H1 (cell line): ENCODE data around the gene C16orf87. TPM values are rescaled to one million over a fixed set of nuclear protein-coding genes. Genes with fewer than 3 reads are reported as not detected.

Source experiments
- CBX8 ChIP-seq: fragments of 300-800, 300-1000 bp; sonication (generic); IDR thresholded peaks from 2 replicates; pipeline ENCODE4 v1.7.1; 2016; ENCODE audit warnings: low read depth, low read length, borderline replicate concordance
- CHD1 ChIP-seq: IDR thresholded peaks from 2 replicates; pipeline ENCODE4 v1.6.1; 2012; ENCODE audit warnings: low read depth, low read length, improper control_type of control experiment
- CTBP2 ChIP-seq: IDR thresholded peaks from 2 replicates; pipeline ENCODE4 v1.7.0; 2011; ENCODE audit warnings: borderline replicate concordance, mild to moderate bottlenecking, moderate library complexity, mixed read lengths, low read length; ENCODE audit not compliant: insufficient read depth, insufficient read length
- GTF2F1 ChIP-seq: IDR thresholded peaks from 2 replicates; pipeline ENCODE4 v1.6.1; 2012; ENCODE audit warnings: low read depth, low read length, improper control_type of control experiment, borderline replicate concordance
- HDAC6 ChIP-seq: IDR thresholded peaks from one replicate; pipeline ENCODE4 v1.7.1; 2012; ENCODE audit warnings: low read depth, mild to moderate bottlenecking, inconsistent platforms, low read length, moderate library complexity
- NRF1 ChIP-seq: IDR thresholded peaks from 2 replicates; pipeline ENCODE4 v1.6.1; 2011; ENCODE audit warnings: mild to moderate bottlenecking, low read depth, low read length, improper control_type of control experiment
- POLR2A ChIP-seq, 2 experiments: IDR thresholded peaks; 1 replicate in 1 of 2; 2 replicates in 1 of 2; pipeline ENCODE4 v1.6.1; 2011; ENCODE audit warnings: low read depth in 2 of 2, low read length in 2 of 2, mild to moderate bottlenecking in 2 of 2; ENCODE audit errors: control extremely low read depth in 1 of 2
- SUZ12 ChIP-seq: fragments of 200-600 bp; sonication (generic); IDR thresholded peaks from 2 replicates; pipeline ENCODE4 v1.6.1; 2012; ENCODE audit warnings: mild to moderate bottlenecking, inconsistent platforms, low read length, moderate library complexity, mixed read lengths
- TBP ChIP-seq: IDR thresholded peaks from 2 replicates; pipeline ENCODE4 v1.6.1; 2011; ENCODE audit warnings: low read depth, low read length, improper control_type of control experiment
- TCF12 ChIP-seq: IDR thresholded peaks from 2 replicates; pipeline ENCODE4 v1.6.1; 2011; ENCODE audit warnings: low read depth, mild to moderate bottlenecking, low read length
- polyA plus RNA-seq, 7 experiments: library from polyadenylated mRNA; depleted of rRNA in 3 of 7; stranded (reverse) in 5 of 7; unstranded in 2 of 7; fragments of >200 nt in 5 of 7; fragments of 200-250 nt in 2 of 7; gene quantifications; 1 replicate in 5 of 7; 2 replicates in 1 of 7; 4 replicates in 1 of 7; pipeline versions ENCODE4 v1.2.1 to v1.2.3, GENCODE V29; 2011 to 2013; ENCODE audit warnings: missing spikeins in 2 of 7, mixed read lengths in 2 of 7
- total RNA-seq: library from RNA; stranded (reverse); fragmentation: NEBNext Ultra II Directional; extraction: Animal tissue kit (Norgen Biotek cat#: 25700); gene quantifications from 2 replicates; pipeline ENCODE4 v1.2.1, GENCODE V29; 2021
- TF ChIP-seq, protein P1 (sequence below): fragments of 300-600 bp; sonication (generic); IDR thresholded peaks from 2 replicates; pipeline ENCODE4 v1.7.1; 2012; ENCODE audit warnings: low read length, moderate library complexity, mild to moderate bottlenecking, inconsistent platforms; ENCODE audit not compliant: insufficient replicate concordance

Gene C16orf87
- total and polyA plus RNA-seq, 2 of the 8 experiments (the other 6 are each of a cell fraction or from before 2014, with no cell fraction given): 4.8 to 21.8 TPM

DNA sequence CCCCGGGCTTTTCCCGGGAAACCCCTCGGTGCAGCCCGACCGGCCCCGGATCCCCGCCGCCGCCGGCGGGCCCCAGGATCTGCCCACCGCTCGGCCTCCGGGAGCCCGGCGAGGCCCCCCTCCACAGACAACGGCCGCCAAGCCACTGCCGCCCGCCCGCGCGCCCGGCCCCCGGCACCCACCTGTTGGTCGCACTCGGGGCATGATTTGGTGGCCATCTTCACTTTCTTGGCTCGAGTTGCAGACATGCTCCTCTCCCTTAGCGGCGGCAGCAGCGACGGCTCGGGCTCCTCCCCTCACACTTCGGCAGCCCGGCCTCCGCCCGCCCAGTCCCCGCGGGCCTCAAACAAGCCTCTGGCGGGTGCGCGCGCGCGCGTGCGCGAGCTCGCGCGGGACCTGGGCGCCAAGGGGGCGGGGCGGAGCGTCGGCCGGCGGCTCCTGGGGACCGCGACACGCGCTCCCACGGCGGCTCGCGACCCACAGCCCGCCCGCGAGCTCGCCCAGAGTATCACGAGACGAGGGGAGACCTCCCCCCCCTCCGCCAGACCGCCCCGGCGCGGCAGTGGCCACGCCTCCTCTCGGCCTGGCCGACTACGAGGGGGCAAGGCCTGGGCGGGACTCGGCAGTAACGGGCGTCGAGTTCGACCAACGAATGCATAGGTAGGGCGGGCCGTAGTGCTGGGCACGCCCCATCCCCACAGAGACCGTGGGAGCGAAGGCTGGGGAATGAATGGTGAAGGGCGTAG, at the start of gene C16orf87 (continued):
- TF ChIP-seq, protein P1, sequence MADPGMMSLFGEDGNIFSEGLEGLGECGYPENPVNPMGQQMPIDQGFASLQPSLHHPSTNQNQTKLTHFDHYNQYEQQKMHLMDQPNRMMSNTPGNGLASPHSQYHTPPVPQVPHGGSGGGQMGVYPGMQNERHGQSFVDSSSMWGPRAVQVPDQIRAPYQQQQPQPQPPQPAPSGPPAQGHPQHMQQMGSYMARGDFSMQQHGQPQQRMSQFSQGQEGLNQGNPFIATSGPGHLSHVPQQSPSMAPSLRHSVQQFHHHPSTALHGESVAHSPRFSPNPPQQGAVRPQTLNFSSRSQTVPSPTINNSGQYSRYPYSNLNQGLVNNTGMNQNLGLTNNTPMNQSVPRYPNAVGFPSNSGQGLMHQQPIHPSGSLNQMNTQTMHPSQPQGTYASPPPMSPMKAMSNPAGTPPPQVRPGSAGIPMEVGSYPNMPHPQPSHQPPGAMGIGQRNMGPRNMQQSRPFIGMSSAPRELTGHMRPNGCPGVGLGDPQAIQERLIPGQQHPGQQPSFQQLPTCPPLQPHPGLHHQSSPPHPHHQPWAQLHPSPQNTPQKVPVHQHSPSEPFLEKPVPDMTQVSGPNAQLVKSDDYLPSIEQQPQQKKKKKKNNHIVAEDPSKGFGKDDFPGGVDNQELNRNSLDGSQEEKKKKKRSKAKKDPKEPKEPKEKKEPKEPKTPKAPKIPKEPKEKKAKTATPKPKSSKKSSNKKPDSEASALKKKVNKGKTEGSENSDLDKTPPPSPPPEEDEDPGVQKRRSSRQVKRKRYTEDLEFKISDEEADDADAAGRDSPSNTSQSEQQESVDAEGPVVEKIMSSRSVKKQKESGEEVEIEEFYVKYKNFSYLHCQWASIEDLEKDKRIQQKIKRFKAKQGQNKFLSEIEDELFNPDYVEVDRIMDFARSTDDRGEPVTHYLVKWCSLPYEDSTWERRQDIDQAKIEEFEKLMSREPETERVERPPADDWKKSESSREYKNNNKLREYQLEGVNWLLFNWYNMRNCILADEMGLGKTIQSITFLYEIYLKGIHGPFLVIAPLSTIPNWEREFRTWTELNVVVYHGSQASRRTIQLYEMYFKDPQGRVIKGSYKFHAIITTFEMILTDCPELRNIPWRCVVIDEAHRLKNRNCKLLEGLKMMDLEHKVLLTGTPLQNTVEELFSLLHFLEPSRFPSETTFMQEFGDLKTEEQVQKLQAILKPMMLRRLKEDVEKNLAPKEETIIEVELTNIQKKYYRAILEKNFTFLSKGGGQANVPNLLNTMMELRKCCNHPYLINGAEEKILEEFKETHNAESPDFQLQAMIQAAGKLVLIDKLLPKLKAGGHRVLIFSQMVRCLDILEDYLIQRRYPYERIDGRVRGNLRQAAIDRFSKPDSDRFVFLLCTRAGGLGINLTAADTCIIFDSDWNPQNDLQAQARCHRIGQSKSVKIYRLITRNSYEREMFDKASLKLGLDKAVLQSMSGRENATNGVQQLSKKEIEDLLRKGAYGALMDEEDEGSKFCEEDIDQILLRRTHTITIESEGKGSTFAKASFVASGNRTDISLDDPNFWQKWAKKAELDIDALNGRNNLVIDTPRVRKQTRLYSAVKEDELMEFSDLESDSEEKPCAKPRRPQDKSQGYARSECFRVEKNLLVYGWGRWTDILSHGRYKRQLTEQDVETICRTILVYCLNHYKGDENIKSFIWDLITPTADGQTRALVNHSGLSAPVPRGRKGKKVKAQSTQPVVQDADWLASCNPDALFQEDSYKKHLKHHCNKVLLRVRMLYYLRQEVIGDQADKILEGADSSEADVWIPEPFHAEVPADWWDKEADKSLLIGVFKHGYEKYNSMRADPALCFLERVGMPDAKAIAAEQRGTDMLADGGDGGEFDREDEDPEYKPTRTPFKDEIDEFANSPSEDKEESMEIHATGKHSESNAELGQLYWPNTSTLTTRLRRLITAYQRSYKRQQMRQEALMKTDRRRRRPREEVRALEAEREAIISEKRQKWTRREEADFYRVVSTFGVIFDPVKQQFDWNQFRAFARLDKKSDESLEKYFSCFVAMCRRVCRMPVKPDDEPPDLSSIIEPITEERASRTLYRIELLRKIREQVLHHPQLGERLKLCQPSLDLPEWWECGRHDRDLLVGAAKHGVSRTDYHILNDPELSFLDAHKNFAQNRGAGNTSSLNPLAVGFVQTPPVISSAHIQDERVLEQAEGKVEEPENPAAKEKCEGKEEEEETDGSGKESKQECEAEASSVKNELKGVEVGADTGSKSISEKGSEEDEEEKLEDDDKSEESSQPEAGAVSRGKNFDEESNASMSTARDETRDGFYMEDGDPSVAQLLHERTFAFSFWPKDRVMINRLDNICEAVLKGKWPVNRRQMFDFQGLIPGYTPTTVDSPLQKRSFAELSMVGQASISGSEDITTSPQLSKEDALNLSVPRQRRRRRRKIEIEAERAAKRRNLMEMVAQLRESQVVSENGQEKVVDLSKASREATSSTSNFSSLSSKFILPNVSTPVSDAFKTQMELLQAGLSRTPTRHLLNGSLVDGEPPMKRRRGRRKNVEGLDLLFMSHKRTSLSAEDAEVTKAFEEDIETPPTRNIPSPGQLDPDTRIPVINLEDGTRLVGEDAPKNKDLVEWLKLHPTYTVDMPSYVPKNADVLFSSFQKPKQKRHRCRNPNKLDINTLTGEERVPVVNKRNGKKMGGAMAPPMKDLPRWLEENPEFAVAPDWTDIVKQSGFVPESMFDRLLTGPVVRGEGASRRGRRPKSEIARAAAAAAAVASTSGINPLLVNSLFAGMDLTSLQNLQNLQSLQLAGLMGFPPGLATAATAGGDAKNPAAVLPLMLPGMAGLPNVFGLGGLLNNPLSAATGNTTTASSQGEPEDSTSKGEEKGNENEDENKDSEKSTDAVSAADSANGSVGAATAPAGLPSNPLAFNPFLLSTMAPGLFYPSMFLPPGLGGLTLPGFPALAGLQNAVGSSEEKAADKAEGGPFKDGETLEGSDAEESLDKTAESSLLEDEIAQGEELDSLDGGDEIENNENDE: no peak
- TF ChIP-seq SUZ12 (no peak), TCF12 (no peak), CHD1 (no peak), NRF1 (peak; percentile 28; the same call in 1 of the 2 replicates), TBP (peak; percentile 49; the same call in 1 of the 2 replicates), CTBP2 (no peak), CBX8 (no peak), POLR2A (IDR thresholded peaks at IDR 0.05; ENCODE audit: control extremely low read depth in 1 of 2, low read depth in 2 of 2, low read length in 2 of 2) (peak; percentile 58 to 77), GTF2F1 (no peak), HDAC6 (no peak)
